AG08396 (cell line): ENCODE data around the gene LARP6.
"Not testable (repeated sequence)": the region's sequence is repeated elsewhere in the genome, so short reads cannot be mapped to it uniquely, and the experiment has no call there.

Experiments
- DNase-seq: peaks from one replicate; pipeline ENCODE4 v3.0.0; 2012; ENCODE audit warnings: low spot score, mixed read lengths

LARP6 gene

GRCh38 chr15:70829371-70830166 lies 24.4 kb downstream of the LARP6 start:
- DNase-seq = no peak

GRCh38 chr15:70827721-70828120 lies 26.2 kb downstream of the LARP6 start:
- no peak for DNase-seq

DNA sequence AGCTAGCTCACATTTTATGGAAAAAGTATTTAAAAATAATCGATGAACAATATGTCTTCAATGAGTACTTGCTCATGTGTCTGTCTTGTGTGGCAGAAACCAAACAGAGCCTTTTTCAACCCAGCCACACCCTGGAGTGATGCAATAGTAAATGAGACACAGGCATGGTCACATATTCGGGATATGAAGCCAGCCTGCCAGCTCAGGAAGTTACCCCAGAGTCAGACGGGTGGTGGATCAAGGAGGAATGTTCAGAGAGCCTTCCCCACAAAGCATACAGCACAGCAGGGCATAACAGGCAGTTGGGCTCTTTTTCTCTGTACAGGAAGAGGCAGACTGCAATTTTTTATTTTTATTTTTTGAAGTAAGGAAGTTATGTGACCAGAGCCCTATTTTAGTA lies 27.3 kb downstream of the LARP6 start:
- DNase-seq = peak; percentile 76

GRCh38 chr15:70825841-70826240 lies 28.1 kb downstream of the LARP6 start:
- DNase-seq = no peak

DNA sequence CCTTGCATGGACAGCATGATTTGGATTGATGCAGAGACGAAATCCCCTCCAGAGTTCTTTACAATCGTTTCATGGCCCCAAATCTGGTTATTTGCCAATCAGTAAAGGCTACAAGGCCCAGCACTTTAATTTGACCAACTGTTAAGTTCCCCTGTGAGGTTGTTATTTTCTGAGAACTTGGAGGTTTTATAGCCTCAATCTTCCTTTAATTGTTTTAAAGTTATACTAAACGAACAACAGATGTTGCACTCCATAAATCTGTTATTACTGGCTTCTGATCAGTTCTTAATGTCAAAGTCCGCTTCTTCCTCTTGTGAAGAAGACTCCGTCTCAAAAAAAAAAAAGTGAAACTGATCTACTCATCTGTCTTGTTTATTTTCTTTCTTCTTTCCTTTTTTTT lies 30.8 kb downstream of the LARP6 start:
- no peak for DNase-seq

GRCh38 chr15:70820214-70820613 lies 33.7 kb downstream of the LARP6 start:
- no peak for DNase-seq

DNA sequence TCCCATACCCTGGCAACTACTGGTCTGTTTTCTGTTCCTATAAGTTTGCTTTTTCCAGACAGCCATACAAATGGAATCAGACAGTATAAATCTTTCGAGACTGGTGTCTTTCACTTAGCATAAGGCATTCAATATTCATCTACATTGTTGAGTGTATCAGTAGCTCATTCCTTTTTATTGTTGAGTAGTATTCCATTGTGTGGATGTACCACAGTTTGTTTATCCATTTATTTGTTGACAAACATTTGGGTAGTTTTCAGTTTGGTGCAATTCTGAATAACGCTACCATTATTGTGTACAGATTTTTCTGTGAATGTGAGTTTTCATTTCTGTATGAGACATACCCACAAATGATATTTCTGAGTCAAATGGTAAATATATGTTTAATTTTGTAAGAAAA lies 35.4 kb downstream of the LARP6 start:
- DNase-seq = no peak

DNA sequence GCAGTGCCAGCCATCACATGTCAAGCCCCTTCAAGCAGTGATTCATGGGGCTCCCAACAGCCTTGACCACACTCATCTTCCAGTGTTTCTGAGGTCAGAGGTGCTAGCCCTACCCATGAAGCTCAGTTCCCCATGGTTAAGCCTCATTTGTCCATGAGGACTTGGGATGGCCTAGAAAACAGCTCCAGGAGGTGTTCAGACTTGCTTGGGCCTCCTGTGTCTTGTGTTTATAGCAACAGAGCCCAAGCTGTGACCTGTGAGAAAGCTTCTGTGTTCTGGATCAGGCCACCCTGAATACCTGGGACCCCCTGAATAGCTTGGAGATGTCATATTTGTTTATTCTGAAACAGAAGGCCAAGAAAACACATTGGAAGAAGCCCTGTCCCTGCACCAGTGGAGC lies 36.7 kb downstream of the LARP6 start:
- no peak for DNase-seq

DNA sequence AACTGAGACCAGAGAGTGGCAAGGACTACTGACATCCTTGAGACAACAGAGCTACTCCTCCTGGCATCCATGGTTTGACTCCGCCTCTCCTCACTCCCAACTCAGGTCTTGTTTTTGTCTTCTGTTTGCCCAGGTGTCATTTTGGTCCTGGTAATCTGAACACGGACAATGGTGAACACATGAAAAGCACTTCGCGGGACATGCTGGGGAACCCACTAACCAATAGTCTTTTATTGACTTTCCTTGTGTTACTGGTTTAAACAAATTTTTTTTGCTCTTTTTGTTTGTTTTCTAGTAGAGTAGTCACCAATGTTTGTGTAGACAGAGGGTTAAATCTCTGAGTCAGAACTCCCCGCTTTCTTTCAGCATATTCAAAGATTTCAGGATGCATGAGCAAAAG lies 38.4 kb downstream of the LARP6 start:
- DNase-seq = no peak

DNA sequence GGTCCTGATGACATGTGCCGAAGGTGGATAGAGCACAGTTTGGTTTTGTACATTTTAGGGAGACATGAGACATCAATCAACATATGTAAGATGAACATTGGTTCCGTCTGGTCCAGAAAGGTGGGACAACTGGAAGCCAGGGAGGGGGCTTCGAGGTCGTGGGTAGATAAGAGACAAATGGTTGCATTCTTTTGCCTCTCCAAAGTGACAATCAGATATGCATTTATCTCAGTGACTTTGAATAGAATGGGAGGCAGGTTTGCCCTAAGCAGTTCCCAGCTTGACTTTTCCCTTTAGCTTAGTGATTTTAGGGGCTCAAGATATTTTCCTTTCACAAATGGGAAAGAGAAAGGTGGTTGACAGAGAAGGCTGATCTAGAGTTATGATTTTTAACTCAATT lies 38.9 kb downstream of the LARP6 start:
- DNase-seq = not testable (repeated sequence)

DNA sequence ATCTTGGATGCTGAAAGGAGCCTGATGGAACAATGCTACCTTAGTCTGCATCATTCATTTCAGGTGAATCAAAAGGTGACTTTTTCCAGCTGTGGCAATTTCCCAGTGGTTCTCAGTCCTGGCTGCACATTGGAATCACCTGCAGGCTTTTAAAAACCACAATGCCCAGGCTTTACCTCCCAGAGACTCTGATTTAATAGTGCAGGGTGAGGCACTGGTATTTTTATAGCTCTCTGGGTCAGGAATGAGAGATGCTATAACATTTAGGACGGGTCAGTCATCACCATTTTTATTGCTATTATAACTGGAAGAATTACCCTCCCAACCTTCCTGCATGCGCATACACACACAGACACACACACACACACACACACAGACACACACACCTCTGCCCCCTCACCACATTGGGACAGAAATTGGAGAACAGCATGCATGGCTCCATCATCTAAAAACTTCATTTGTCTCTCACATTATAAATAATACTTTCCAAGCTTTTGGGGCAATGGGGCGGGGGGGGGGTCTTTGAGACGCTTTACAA lies 41.1 kb downstream of the LARP6 start:
- no peak for DNase-seq

DNA sequence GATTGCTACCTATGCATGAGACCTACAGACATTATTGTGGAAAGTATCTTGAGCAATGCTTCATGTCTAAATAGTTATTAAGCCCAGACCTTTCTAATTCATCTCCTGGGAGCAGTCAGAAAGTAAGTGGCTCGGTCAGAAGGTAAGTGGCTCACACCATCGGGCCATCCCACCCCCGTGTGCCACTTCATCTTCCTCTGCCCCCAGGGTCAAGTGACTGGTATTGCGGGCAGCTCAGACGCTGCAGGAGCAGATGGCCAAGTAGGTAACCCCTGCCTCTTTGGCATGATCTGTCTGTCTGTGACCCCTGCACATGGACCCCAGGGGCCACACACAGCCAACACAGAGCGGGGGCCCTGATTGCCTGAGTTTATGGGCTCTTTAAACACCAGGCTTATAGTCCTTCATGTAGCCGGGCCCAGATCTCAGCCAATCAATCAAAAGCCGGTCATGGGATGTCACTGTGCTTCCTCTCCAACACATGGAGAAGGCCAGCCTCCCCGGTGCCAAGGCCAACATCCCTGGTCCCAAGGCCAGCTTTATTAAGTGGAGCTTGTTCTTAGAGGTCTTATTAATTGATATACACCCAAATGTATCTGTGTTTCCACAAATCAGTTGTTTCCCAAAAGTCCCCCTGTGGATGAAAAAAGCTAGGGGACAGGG lies 42.9 kb downstream of the LARP6 start:
- no peak for DNase-seq

- DNase-seq = no peak
These were observed 46.8 kb downstream of the LARP6 start for GRCh38 chr15:70806992-70807712.

DNA sequence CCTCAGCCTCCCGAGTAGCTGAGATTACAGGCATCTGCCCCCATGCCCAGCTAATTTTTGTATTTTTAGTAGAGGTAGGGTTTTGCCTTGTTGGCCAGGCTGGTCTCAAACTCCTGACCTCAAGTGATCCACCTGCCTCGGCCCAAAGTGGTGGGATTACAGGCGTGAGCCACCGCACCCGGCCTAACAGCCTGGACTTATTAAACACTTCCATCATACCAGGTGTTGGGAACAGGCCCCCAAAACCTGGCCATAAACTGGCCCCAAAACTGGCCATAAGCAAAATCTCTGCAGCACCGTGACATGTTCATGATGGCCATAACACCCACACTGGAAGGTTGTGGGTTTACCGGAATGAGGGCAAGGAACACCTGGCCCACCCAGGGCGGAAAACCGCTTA lies 49.6 kb downstream of the LARP6 start:
- DNase-seq = not testable (repeated sequence)

DNA sequence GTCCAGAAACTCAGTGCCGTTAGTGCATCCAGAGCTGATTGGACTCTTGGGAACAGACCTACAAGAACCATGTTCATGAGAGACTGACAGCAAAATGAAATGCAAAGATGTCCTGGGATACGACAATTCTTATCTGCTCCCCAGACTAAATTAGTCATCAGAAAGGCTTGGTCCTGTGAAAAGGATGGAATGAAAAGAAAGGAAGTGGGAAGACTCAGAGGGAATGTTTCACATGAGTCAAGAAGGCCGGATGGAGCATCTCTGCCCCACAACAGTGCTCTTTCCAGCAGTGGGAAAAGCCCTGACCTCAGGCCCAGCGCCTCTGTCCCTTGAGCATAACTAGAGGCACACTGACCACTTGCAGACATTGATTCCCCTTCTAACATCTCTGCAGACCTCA lies 51.3 kb downstream of the LARP6 start:
- no peak for DNase-seq

DNA sequence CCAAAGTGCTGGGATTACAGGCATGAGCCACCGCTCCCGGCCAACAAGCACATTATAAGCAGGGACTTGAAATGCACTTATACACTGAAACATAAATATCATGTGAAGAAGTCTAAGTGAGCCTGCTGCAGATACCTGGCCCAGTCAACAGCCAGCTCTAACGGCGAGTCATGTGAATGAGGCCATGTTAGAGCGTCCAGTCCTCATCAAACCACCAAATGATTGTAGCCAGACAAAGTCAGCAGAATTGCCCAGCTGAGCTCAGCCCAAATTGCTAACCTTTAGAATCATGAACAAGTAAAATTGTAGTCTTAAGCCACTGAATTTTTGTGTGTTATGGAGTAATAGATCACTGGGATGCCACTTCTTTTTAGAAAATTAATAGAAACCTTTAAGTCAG lies 52.8 kb downstream of the LARP6 start:
- no peak for DNase-seq

GRCh38 chr15:70799667-70800450 lies 54.1 kb downstream of the LARP6 start:
- peak; percentile 79 for DNase-seq

- no peak for DNase-seq
These were observed 56.5 kb downstream of the LARP6 start for GRCh38 chr15:70797464-70797863.

DNA sequence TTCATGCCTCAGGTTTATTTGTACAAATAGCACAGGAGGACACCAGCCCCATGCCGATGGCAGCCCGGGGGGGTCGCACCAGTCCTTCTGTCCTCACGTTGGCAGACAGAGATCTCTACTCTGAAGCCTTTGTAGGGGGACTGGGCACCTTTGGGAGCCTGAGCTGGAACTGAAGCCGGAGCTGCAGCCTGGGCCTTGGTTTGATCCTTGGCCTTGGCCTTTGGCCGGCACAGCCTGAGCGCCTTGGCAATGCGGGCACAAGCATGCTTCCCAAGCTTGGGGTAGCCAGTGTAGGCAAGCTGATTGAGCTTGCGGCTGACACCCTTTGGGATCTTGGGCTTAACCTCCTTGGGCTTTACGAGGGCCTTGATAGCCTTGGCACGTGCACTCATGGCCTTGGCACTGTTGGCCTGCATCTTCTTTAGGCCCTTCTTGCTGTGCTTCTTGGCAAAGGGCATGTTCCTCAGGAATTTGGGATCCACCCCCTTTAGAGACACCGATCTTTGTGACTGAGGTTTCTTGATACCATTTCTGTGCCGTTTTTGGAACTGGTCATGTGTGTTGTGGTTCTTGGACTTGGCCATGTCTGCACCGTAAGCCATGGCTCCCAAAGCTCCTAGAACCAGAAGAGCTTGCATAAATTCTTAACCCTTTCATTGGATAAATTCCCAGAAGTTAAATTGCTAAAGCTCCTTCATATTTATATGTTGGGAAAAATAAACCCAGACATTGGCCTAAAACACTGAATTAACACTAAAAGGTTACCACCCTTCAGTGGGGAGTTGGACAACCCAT lies 57.2 kb downstream of the LARP6 start:
- DNase-seq = no peak

- DNase-seq = peak; percentile 72
These were observed 58.7 kb downstream of the LARP6 start for GRCh38 chr15:70795311-70795665.

- no peak for DNase-seq
These were observed 59.2 kb downstream of the LARP6 start for GRCh38 chr15:70794596-70795310.
